Superior temporal gyrus (tissue), 1 donor: ENCODE results near the gene MEMO1.
"Not testable (repeated sequence)": the region's sequence is repeated elsewhere in the genome, so short reads cannot be mapped to it uniquely, and the experiment has no call there.

Source experiments
- DNase-seq: peaks from one replicate; pipeline ENCODE4 v3.0.0-alpha.2; 2016; ENCODE audit errors: extremely low spot score

The MEMO1 gene

DNA sequence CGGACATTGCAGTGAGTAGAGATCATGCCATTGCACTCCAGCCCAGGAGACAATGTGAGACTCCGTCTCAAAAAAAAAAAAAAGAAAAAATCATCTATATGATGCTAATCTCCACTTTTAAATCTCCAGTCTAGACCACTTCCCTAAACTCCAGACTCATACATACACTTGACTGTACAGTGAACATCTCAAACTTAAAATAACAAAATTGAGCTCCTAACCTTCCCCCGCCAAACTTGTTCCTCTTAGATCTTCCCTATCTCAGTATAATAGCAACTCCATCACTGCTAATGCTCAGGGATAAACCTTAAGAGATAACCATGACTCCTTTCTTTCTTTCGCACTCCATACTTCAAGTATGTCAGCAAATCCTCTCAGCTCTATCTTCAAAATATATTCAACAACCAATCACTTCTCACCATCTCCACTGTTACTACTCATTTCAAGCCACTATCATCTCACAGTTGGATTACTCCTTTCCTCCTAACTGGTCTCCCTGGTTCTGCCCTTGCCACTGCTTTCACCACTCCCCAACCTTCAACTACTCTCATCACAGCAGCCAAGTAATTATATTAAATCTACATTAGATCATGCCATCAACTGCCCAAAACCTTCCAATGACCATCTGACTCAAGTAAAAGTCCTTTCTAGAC, 12.0 kb downstream of the MEMO1 start:
- DNase-seq: no peak

DNA sequence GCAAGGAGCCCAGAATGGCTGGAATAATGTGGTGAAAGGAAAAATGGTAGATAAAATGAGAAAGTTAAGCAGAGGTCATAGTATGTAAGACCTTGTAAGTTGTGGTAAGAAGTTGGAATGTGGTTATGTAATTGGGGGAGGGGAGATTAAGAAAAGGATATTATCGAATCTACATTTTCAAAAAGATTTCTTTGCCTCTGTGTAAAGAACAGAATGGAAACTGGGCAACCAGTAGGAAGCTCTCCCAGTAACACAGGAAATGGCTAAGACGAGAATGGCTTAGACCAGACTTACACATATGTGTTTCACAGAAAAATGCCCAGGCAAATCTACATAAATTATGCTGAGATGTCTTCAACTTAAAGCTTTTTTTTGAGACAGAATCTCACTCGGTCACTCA, 13.2 kb downstream of the MEMO1 start:
- no peak for DNase-seq

DNA sequence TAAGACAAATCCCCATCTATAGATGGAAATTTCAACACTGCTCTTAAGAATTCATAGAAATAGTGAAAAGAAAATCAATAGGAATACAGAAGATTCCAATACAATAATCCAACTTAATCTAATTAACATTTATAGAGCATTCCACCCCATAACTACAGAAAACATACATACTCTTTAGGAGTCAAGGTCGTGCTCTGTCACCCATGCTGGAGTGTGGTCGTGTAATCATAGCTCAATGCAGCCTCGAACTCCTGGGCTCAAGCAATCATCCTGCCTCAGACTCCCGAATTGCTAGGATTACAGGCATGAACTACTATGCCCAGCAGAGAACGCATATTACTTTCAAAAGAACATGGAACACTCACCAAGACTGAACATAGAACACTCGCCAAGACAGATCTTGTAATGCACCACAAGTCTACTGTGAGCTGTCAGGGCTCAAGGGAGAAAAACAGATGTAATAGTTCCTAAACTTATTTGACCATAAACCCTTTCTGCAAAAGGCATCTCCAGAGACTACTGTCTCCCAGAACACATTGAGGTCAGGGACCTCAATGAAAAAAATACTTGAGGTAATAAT, 14.1 kb downstream of the MEMO1 start:
- no peak for DNase-seq

DNA sequence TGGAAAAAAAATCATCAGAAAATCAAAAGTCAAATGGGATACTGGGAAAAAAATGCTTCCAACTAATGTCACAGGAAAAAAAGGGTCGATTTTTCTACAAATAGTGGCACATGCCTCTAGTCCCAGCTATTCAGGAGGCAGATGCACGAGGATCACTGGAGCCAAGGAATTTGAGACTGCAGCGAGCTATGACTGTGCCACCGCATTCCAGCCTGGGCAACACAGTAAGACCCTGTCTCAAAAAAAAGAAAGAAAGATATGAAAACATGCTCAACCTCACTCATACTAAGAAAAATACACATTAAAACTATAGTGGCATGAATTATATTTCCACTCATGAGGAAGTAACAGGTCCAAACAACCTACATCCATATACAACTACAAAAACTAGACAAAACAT, 17.9 kb downstream of the MEMO1 start:
- DNase-seq: no peak

DNA sequence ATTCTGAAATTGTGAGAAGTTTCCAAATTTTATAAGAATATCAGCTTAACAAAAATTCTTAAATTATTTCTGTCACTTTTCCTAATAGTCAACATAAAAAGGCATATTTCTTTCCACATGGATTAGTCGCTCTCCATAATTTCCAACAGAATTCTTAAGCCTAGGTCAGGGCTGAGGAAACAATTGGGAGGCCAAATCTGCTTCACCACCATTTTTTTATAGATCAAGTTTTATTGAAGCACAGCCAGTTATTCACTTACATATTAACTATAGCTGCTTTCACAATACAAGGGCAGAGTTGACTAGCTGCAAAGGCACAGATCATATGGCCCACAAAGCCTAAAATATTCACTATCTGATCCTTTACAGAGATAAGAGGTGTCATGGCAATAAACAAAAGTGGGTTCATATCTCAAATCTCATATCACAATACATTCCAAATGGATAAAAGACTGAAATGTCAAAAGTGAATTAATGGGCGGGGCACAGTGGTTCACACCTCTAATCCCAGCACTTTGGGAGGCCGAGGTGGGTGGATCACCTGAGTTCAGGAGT, 18.7 kb downstream of the MEMO1 start:
- DNase-seq: no peak

DNA sequence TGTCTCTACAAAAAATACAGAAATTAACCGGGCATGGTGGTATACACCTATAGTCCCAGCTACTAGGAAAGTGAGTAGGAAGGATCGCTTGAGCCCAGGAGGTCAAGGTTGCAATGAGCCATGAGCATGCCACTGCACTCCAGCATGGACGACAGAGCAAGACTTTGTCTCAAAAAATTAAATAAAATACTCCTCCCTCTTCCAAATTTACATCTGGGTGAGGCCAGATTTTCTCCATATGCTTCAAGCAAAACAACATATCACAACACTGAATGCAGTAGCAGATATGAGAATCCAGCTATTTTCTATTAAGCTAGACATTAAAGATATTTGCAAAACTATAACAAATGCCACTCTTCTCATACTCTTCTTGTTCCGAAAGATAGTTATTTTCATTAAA, 20.9 kb downstream of the MEMO1 start:
- no peak for DNase-seq

DNA sequence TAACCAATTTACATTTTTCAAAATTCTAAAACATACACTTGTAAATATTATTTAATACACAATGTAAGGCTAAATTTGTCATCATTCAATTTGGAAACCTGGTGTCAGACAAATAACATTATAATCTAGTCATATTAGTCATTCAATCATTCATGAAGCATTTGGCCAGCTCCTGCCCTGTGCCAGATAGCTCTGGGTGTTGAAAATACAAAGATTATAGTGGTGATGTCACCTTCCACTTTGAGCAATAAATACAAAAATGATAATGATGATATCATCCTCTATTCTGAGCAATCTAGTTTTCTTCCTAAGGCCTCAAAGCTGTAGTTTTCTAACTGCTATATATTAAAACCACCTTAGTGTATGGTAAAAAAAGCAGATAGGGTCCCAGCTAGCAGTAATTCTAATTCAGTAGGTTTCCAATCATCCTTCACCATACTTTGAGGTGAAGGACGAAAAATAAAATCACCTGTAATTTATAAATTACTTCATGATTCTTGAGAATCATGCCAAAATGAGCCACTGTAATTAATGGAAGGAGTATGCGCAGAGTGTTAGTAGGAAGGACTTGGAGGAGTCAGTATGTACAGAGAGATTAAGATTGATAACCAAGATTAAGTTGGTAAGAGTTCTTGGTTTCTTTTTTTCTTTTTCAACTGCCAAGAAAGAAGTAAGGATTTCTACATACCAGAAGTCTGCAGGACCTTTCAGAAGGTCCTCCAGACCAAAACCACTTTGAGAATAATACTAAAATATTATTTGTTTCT, 23.2 kb downstream of the MEMO1 start:
- no peak for DNase-seq

DNA sequence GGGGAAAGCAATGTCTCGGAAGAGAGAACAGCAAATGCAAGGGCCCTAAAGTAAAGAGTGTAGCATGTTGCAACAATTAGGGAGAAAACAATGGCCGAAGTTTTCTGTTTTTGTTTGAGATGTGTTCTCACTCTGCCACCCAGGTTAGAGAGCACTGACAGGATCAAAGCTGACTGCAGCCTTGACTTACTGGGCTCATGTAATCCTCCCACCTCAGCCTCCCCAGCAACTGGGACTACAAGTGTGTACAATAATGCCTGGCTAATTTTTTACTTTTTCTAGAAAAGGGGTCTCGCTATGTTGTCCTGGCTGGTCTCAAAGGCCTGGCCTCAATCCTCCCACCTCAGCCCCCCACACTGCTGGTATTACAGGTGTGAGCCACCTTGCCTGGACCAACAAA, 23.9 kb downstream of the MEMO1 start:
- no peak for DNase-seq

DNA sequence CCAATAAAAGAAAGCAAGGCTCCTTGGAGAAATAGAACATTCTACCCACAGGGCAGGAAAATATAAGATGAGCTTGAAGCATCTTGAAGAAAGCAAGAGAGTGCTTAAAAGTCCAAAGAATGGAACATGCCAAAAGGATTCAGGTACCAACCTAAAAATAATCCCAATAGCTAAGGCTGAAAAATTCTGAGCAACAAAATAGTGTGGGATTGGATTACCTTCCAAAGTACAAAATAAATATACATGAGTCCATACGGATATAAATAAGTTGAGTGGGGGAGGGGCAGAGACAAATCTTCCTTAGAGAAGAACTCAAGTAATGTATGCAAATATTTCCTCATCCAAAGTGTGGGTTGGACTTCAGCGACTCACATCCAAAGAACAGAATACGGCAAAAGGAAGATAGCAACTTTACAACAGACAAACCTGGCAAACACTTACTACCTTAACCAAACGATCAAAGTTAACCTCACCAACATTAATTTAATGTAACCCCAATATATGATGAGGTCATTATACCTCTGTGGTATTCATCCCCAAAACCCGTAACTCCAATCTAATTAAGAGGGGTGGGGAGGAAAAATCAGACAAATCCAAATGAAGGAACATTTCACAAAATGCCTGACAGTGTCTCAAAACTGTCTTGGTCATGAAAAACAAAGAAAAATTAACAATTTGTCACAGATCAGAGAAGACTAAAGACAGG, 26.9 kb downstream of the MEMO1 start:
- DNase-seq: no peak

DNA sequence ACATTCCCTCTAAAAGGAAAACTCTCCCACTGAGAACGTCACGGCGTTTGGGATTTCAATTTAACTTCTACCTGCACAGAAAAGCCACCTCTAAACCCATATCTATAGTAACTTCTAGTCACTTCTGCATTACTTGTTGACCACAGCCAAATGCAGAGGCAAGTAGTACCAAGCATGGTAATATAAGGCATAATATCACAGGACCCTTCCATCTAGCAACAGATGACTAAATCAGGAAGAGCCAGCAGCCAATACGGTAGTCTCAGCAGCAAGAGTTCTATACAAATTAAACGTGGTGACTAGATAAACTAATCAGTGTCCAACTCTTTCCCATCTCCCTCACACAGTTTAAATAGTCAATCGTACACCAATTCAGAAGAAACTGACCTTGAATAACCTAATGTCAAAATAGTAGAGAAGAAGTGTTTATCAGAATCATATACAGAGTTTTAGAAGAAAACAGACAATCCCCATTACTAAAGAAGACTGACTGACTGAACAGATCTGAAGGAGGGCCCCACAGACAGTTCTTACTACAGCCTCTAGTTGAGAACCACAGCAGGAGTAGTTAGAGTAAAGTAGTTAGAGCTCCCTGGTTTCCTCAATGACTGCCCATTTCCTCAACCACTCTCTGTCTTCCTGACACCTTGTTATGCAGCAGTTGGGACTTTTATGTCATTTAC, 30.0 kb downstream of the MEMO1 start:
- no peak for DNase-seq

DNA sequence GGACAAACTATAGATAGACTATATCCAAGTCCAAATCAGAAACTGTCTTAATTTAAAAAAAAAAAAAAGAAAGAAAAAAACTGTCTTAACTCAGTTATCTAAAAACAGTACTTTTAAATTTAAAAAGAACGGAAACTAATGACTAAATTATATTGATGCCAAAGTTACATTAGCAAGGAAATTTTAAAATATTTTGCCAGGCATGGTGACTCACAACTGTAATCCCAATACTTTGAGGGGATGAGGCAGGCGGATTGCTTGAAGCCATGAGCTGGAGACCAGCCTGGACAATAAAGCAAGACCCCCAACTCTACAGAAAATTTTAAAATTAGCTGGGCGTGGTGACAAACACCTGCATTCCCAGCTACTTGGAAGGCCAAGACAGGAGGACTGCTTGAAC, 30.9 kb downstream of the MEMO1 start:
- no peak for DNase-seq

DNA sequence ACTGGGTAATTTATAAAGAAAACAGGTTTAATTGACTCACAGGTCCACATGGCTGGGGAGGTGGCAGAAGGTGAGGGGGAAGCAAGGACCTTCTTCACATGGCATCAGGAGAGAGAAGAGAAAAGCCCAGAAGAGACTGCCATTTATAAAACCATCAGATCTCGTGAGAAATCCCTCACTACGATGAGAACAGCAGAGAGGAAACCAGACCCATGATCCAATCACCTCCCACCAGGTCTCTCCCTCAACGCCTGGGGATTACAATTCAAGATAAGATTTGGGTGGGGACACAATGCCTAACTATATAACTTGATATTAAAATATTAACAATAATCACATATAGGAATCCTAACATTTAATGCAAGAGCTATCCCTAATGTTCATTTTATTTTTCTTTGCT, 31.8 kb downstream of the MEMO1 start:
- no peak for DNase-seq

DNA sequence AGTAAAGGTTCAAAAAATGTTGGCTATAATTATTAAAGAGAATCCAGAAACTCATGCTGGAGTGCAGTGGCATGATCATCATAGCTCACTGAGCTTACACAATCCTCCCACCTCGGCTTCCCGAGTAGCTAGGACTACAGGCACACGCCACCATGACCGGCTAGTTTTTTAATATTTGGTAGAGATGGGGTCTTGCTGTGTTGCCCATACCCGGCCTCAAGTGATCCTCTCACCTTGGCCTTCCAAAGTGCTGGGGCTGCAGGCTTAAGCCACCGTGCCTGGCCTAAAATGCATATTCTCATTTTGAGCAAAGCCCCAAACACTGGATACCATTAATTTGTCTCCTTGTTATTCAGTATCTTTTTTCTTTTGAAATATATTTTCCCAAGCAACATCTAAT, 32.4 kb downstream of the MEMO1 start:
- DNase-seq: no peak

DNA sequence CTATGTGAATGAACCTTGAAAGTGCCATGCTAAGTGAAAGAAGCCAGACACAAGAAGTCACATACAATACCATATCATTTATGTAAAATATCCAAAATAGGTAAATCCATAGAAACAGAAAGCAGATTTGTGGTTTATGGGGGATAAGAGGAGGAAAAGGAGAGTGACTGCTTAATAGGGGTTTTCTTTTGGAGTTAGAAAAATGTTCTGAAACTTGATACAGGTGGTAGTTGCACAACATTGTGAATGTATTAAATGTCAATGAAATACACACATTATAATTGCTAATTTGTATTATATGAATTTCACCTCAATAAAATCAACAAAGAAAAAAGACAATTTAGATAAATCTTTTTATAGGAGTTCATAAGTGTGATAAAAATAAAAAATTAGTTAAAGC, 37.1 kb downstream of the MEMO1 start:
- no peak for DNase-seq

DNA sequence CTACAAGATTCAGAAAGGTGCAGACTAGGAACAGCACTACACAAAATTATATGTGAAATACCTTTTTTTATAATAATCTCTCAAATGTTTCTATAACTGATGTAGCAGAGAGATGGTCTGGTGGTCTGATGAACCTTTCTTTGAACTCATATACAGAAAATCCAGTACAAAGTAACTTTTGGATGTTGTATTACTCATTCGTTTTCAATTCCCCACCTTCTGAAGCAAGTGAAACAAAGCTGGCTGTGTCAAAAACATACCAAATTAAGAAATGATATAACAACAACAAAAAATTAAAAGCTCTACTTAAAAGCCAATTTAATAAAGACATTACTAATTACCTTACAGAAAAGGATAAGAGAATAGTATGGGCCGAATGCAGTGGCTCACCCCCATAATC, 38.7 kb downstream of the MEMO1 start:
- no peak for DNase-seq

DNA sequence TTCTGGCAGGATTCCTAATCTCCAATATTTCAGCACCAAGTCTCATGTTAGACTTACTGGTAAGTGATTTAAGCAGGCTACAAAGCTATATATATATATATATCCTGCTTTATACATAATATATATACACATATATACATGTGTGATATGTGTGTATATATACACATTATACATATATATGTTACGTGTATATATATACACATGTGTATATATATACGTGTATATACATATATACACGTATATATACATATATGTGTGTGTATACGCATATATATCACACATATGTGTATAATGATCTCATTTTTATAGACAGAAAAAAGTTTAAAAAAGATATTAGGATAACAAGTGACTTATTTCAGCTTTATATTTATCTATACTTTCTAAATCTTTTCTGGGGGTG, 41.6 kb downstream of the MEMO1 start:
- no peak for DNase-seq

DNA sequence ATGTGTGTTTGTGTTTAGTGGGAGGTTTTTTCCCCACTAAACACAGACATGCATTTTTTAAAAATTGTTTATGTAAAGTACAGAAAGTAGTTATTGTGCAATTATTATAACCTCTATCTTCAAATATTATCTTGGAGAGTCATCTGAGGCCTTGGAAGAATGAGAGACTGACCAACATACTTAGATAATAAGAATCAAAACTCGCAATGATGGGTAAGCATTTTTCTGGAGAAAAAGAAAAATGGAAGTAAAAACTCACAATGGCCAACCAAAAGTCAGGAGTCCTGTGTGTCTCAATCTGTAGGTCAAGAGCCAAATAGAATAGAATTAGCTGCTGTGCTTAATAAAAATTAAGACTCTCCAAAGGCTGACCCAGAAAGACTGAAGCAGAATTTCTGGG, 43.0 kb downstream of the MEMO1 start:
- no peak for DNase-seq

DNA sequence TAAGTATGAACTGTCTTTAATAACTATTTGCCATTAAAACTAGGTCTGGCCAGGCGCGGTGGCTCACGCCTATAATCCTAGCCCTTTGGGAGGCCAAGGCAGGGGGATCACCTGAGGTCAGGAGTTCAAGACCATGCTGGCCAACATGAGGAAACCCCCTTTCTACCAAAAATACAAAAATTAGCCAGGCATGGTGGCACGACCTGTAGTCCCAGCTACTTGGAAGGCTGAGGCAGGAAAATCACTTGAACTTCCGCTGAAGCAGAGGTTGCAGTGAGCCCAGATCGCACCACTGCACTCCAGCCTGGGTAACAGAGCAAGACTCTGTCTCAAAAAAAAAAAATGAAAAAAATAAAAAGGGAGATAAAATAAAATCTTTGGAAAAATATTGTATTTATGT, 44.4 kb downstream of the MEMO1 start:
- not testable (repeated sequence) for DNase-seq

DNA sequence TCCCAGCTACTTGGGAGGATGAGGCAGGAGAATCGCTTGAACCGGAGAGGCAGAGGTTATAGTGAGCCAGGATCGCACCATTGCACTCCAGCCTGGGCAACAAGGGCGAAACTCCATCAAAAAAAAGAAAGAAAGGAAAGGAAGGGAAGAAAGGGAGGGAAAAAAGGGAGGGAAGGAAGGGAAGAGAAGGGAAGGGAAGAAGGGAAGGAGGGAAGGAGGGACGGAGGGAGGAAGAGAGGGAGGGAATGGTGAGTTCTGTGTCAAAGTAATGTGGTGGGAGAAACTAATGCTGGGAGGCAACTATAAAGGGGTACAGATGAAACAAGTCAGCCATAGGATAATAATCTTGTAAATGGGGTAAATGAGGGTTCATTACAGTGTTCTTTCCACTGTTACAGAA, 45.7 kb downstream of the MEMO1 start:
- no peak for DNase-seq

DNA sequence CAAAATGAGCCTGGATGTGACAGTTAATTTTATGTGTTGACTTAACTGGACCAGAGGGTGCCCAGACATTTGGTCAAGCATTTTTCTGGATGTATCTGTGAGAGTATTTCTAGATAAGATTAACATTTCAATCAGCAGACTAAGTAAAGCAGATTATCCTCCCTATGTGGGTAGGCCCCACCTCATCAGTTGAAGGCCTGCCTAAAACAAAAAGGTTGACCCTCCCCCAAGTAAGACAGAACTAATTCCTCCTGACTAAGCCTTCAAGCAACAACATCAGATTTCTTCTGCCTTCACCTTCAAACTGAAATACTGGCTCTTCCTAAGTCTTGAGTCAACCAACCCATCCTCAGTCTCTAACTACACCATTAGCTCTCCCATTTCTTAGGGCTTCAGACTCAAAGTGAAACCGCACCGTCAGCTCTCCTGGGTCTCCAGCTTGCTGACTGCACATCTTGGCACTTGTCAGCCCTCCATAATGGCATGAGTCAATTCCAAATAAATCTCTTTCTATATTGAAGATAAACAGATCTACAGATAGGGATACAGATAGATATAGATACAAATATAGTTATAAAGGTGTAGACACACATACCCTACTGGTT, 47.9 kb downstream of the MEMO1 start:
- DNase-seq: no peak

DNA sequence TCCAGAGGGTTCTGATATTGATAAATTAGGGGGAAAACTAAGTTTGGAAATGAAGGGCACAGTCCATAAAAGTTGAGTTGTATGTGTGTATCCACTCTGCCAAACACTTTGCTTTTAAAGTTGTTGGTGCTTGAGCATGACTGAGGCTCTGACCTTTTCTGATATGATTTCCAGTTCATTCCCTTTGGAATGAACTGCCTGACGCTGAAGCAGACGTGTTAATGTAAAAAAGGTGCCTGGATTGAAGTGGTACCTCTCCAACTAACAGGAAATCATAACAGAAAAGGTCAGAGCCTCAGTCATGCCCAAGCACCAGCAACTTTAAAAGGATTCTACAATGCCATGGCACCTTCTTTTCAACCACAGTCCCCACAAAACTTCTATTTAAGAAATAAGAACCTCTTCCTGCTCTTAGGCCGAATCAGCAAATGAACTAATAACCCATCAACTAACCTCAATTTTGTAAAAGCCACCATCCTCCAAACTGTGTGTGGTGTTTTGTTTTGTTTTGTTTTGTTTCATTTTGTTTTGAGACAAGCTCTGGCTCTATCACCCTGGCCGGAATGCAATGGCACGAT, 52.6 kb downstream of the MEMO1 start:
- DNase-seq: no peak
